Measurements from ENCODE around the gene CMTM6.

- no peak for TF ChIP-seq CTCF (IDR thresholded peaks at IDR 0.05; ENCODE audit: low read depth, low read length, poor library complexity, severe bottlenecking)
- no peak for TF ChIP-seq EZH2phosphoT487 (IDR thresholded peaks at IDR 0.05; ENCODE audit: borderline replicate concordance, low read length)
These were observed 53.0 kb downstream of the CMTM6 start for GRCh38 chr3:32449691-32450090.

Measured in DOHH2 (cell line).